SK-N-MC (cell line): ENCODE measurements around the gene ITPKC.

ENCODE experiments used
- DNase-seq: peaks from one replicate; pipeline ENCODE4 v3.0.0-alpha.2; 2011; ENCODE audit warnings: low read depth, low spot score
- H3K27ac ChIP-seq: fragments of 200-600 bp; sonication (generic); 2 replicates; pipeline ENCODE4 v1.5.1; 2016; ENCODE audit warnings: mixed run types
- H3K36me3 ChIP-seq: fragments of 200-600 bp; sonication (generic); 2 replicates; pipeline ENCODE4 v1.6.1; 2017; ENCODE audit warnings: antibody characterized with exemption, low read length, mixed read lengths; ENCODE audit not compliant: insufficient read depth
- H3K4me3 ChIP-seq: fragments of 200-600 bp; sonication (generic); 2 replicates; pipeline ENCODE4 v1.5.1; 2016
- H3K9ac ChIP-seq: fragments of 200-600 bp; sonication (generic); 2 replicates; pipeline ENCODE4 v1.8.0; 2017; ENCODE audit warnings: mixed run types, mixed read lengths; ENCODE audit not compliant: insufficient read length
- H3K9me3 ChIP-seq: fragments of 200-600 bp; sonication (generic); 2 replicates; pipeline ENCODE4 v1.6.1; 2017; ENCODE audit warnings: low read depth, mild to moderate bottlenecking, antibody characterized with exemption, low read length, moderate library complexity, mixed read lengths
- EZH2 ChIP-seq: fragments of 200-600 bp; sonication (generic); IDR thresholded peaks from one replicate; pipeline ENCODE4 v1.6.1; 2017; ENCODE audit warnings: antibody characterized with exemption
- FOXP2 ChIP-seq: optimal IDR thresholded peaks from 2 replicates; pipeline ENCODE3; 2011; ENCODE audit warnings: mild to moderate bottlenecking, moderate library complexity; ENCODE audit not compliant: insufficient read depth; ENCODE audit errors: extremely low read length, control extremely low read depth
- POLR2AphosphoS5 ChIP-seq: IDR thresholded peaks from 2 replicates; pipeline ENCODE4 v1.6.1; 2012; ENCODE audit warnings: mild to moderate bottlenecking, low read depth, low read length, borderline replicate concordance

Gene ITPKC

GRCh38 chr19:40737102-40737644 is 20.3 kb downstream of the ITPKC start:
- Histone ChIP-seq H3K36me3 (peaks cover 26% of the 10 kb centered on the region), H3K9ac (no peak overlapping the region), H3K9me3 (no peaks in the 10 kb centered on the region), H3K4me3 (no peak overlapping the region), H3K27ac (no peak overlapping the region)
- DNase-seq: no peak
- TF ChIP-seq POLR2AphosphoS5 (no peak), FOXP2 (no peak), EZH2 (no peak)

GRCh38 chr19:40739030-40739839 is 22.3 kb downstream of the ITPKC start:
- no peaks in the 10 kb centered on the region for H3K9me3 ChIP-seq
- DNase-seq: no peak
- TF ChIP-seq EZH2 (no peak), POLR2AphosphoS5 (no peak), FOXP2 (no peak)
- no peak overlapping the region for H3K9ac ChIP-seq
- no peak overlapping the region for H3K4me3 ChIP-seq
- peaks cover 16% of the 10 kb centered on the region for H3K36me3 ChIP-seq
- no peak overlapping the region for H3K27ac ChIP-seq

GRCh38 chr19:40739871-40740703 is 23.2 kb downstream of the ITPKC start:
- no peak overlapping the region for H3K9ac ChIP-seq

GRCh38 chr19:40740747-40741146 is 23.8 kb downstream of the ITPKC start:
- Histone ChIP-seq H3K36me3 (peaks cover 9% of the 10 kb centered on the region), H3K9ac (no peak overlapping the region), H3K27ac (peak overlapping the region; percentile 36; the same call in 1 of the 2 replicates), H3K9me3 (no peaks in the 10 kb centered on the region), H3K4me3 (no peak overlapping the region)
- no peak for DNase-seq
- no peak for TF ChIP-seq EZH2
- no peak for TF ChIP-seq POLR2AphosphoS5
- no peak for TF ChIP-seq FOXP2

More at GRCh38 chr19:40739871-40740703, 23.2 kb downstream of the ITPKC start:
- no peak for DNase-seq
- H3K36me3 ChIP-seq: peaks cover 15% of the 10 kb centered on the region
- H3K9me3 ChIP-seq: no peaks in the 10 kb centered on the region
- H3K4me3 ChIP-seq: no peak overlapping the region
- peak overlapping the region; percentile 36; the same call in 1 of the 2 replicates for H3K27ac ChIP-seq
- TF ChIP-seq POLR2AphosphoS5 (no peak), FOXP2 (no peak), EZH2 (no peak)

GRCh38 chr19:40741527-40742390 is 24.8 kb downstream of the ITPKC start:
- no peak; the same call in 1 of the 2 replicates for TF ChIP-seq POLR2AphosphoS5
- no peak for TF ChIP-seq FOXP2
- TF ChIP-seq EZH2: no peak

GRCh38 chr19:40742477-40742876 is 25.6 kb downstream of the ITPKC start:
- no peak overlapping the region for H3K4me3 ChIP-seq
- H3K27ac ChIP-seq: no peak overlapping the region
- H3K9me3 ChIP-seq: no peaks in the 10 kb centered on the region
- TF ChIP-seq FOXP2 (no peak), EZH2 (no peak), POLR2AphosphoS5 (no peak)
- no peak overlapping the region for H3K9ac ChIP-seq
- H3K36me3 ChIP-seq: peaks cover 2% of the 10 kb centered on the region
- no peak for DNase-seq

More at GRCh38 chr19:40741527-40742390, 24.8 kb downstream of the ITPKC start:
- H3K27ac ChIP-seq: no peak overlapping the region
- H3K4me3 ChIP-seq: no peak overlapping the region
- no peak overlapping the region for H3K9ac ChIP-seq
- H3K9me3 ChIP-seq: no peaks in the 10 kb centered on the region
- no peak for DNase-seq
- H3K36me3 ChIP-seq: peaks cover 9% of the 10 kb centered on the region

- Histone ChIP-seq H3K4me3 (no peak overlapping the region), H3K9ac (no peak overlapping the region), H3K27ac (no peak overlapping the region), H3K36me3 (no peaks in the 10 kb centered on the region), H3K9me3 (no peaks in the 10 kb centered on the region)
- DNase-seq: no peak
- TF ChIP-seq POLR2AphosphoS5 (no peak), EZH2 (no peak), FOXP2 (no peak)
Observed at GRCh38 chr19:40742886-40743285, 26.0 kb downstream of the ITPKC start.
